GM21529 (cell line): ENCODE results near the gene KCNH1.
A peak's percentile ranks its signal among the peaks of the same experiment; 100 is the strongest.

Experiments
- ATAC-seq: cut with Tn5 transposase; IDR thresholded peaks from one replicate; pipeline ENCODE4 v1.9.1; 2021; ENCODE audit not compliant: unreplicated experiment

The KCNH1 gene

DNA sequence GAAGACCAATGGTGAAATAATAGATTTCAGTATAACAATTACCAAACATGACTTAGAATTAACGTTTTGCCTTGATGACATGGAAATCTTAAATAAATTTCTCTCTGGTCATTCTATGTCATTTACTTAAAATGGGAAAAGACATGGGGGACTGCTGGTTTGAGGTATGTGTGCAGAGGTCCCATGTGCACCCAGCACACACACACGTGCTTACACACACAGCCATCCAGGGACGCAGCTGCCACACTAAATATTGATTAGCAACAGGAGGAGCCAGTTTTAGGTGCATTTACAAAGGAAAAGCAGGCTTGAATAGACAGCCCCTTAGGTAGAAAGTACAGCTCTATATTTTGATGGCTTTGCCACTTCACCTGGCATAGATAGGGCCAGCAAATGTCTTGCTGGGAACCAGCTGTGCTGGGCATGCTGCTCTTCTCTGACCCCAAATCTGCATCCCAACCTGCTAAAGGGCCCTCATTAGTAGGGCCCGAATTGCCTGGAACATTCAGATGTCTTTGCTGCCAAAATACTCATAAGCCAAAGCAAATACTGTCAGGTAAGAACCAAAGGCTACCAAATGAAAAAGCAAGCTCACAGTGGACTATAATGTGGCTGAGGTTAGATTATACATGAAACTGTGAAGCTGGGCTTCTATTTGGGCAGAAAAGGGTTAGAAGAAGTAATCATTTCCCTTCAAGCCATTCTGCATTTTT lies 405.4 kb downstream of the KCNH1 start:
- ATAC-seq: no peak

GRCh38 chr1:210727709-210728108 lies 406.2 kb downstream of the KCNH1 start:
- ATAC-seq: no peak

DNA sequence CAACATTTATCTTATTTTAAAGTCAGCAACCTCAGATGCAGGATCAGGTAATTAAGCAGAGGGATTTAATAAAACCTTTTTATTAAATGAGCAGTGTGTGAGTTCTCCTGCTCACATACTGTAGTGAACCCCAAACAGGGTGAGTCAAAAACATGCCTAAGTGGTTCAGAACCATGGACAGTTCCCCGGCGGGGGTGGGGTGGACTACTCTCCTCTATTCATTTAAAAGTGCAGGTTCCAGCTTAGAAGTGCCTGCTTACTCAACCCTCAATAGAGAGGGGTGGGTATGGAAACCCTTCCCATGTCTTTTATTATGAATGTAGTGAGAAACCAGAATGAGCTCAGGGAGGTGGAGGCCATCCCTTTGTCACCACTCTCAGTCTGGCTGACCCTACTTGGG lies 407.3 kb downstream of the KCNH1 start:
- ATAC-seq: peak; percentile 48

DNA sequence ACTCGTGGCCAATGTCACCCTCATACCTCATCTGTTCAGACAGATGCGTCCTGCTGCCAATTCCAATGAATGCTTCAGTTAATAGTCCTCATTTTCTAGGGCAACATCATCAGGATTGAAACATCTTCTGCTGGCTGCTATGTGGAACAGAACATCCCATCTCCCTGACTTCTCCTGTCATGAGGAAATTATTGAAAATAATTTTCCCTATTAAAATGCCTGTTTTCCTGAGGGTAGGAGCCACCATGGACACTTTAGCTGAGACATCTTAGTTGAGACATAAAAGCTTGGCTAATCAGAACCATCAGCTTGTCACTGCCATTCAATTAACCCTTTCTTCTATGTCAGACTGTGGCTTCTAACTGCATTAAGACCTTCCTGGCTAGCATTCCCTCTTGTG lies 409.2 kb downstream of the KCNH1 start:
- ATAC-seq: no peak

- no peak for ATAC-seq
These were observed 410.3 kb downstream of the KCNH1 start for GRCh38 chr1:210723646-210724045.

DNA sequence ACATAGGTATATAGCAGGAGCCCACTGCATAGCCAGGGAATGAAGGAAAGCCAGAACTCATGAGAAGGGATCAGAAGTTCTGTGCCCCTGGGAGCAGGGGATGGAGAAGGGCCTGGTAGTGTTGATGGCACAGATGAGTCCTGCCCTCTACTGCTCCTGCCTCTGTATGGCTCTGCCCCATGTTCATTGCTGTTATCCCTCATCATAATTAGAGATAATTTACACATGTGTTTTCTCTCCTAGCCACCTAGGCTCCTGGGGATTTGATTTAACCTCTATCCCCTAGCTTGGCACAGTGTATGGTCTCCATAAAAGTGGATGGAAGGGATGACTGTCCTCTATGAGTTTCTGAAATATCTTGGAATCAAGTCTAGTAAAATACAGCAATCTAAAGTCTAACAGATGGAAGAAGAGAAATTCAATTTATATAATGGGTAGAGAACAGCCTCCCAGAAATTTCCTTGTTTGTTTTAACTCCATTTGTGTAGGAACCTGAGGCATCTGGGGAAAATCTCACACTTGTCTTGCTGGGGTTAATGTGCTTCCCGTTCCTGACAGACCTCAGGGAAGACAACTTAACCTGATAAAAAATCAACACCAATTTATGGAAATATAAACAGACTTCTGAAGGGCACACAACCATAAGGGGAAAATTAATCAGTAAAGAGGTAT lies 411.4 kb downstream of the KCNH1 start:
- no peak for ATAC-seq

- no peak for ATAC-seq
These were observed 418.9 kb downstream of the KCNH1 start for GRCh38 chr1:210715072-210715471.

- no peak for ATAC-seq
These were observed 421.9 kb downstream of the KCNH1 start for GRCh38 chr1:210711825-210712612.

GRCh38 chr1:210709701-210710100 lies 424.2 kb downstream of the KCNH1 start:
- no peak for ATAC-seq

DNA sequence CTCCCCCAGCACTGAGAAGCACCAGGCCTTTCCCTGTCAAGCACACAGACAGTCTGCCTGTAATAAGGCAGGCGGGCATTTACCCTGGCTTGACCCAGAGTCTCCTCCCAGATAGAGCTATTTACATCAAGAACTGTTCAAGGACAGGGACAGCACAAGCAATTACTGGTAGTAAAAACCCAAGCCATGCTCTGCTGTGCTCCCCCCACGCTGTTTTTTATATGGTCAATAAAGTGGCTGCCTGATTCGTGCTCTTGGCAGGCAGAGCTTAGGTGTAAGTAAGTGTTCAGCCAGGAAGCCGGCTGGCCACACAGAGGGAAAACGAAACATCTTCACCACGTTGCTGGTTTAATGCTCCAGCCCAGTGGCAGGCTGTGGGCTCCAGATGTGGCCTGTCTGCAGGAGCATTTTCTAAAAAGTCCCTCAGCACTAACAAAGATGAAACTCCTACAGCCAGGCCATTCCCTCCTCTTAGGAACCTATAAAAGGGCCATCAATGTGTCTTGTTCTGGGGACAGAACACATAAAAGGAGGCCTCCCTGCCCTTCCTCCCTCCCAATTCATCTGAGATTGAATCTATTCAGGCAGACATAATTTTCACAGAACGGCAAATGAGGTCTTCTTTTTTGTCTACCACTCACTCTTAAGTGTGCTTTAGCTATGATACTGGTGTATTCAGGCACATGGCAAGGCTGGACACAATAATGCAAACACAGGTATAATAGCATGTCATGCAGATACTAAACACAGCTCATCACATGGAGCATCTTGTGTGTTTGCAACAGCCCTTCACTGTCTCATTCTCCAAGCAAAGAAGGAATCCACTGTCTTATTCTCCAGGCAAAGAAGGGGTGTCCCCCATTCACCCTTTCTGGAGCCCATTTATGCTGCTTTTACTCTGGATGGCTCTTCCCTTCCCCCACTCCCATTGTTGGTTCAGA lies 426.4 kb downstream of the KCNH1 start:
- ATAC-seq: no peak

DNA sequence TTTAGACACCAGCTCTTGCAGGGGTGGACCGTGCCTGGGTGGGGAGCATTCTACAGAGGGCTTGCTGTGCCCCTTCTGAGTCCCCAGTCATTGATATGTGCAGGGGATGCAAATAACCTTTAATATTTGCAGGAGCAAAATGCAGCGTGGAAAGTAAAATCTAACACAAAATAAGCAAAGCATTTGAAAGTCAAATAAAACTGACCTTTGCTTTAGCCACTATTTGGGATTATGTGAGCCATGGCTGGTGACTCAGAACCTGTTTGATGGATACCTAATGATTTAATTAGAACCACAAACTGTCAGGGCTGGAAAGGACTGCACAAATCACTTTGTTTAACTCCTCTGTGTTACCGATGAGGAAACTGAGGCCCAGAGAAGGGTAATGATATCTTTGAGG lies 427.7 kb downstream of the KCNH1 start:
- ATAC-seq: no peak

GRCh38 chr1:210705086-210705485 lies 428.9 kb downstream of the KCNH1 start:
- no peak for ATAC-seq

DNA sequence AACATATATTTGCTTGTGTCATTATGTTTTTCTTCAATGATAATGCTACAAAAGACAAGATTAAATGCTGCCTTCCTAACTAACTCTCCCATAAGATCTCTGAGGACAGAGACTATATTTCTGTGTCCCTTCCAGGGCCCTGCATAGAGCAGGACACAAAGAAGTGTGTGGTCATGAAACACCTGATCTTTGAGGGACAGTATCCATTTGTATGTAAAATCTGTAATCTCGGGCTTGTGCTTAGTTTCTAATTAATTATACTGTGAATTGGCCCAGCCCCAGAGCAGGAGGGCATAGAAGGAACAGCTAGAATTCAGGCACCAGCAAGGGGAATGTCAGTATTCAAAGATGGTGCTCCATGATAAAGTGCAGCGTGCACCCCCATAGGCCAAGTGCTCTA lies 430.4 kb downstream of the KCNH1 start:
- no peak for ATAC-seq

- ATAC-seq: no peak
These were observed 431.4 kb downstream of the KCNH1 start for GRCh38 chr1:210702506-210702905.

DNA sequence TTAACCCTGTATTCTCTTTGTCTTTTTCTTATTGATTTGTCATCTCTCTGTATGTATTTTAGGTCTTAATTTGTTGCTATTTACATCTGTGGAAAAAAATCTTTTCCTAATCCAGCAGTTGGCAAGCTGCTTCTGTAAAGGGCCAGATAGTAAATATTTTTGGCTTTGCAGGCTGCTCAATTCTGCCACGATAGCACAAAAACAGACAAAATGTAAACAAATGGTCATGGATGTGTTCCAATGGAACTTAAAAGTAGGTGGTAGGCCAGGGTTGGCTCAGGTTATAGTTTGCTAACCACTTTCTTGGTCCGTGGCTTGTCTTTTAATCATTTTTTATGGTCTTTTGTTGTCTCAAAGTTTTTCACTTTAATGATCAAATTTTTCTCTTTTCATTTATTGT lies 433.4 kb downstream of the KCNH1 start:
- ATAC-seq: no peak

- no peak for ATAC-seq
These were observed 433.9 kb downstream of the KCNH1 start for GRCh38 chr1:210700083-210700482.

DNA sequence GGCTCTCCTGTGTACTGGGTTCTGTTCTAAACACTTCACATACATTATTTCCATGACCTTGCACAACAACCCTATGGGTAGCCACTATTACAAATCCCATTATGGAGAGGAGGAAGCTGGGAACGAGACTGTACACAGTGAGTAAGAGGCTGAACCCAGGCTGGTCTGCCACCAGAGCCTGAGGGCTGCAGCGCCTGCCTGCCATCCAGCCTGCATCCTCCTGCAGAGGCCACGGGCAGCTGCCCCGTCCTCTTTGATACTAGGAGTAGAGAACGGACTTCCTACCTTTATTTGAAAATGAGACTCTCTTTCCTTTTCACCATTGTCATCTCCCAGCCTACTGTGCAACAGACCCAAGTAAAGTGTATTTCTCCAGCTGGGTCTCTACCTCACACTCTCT lies 435.3 kb downstream of the KCNH1 start:
- ATAC-seq: no peak

DNA sequence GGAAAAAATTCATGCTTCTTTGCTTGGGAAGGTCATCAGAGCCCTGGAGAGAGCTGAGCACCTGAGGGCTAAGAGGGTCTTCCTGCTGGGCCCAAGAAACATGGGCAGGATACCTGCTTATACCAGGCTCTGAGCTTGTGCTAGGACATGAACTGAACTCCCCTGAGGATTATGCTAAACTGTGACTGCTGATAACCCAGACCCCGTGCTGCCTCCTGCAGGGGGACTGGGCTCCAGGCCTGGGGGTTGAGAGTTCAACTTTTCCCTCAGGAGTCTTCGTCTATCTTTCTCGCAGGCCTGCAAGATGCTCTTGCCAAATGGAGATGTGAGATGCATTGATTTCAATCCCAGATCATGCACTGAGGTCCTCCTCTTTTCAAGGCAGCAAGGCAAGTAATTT lies 436.8 kb downstream of the KCNH1 start:
- ATAC-seq: no peak

DNA sequence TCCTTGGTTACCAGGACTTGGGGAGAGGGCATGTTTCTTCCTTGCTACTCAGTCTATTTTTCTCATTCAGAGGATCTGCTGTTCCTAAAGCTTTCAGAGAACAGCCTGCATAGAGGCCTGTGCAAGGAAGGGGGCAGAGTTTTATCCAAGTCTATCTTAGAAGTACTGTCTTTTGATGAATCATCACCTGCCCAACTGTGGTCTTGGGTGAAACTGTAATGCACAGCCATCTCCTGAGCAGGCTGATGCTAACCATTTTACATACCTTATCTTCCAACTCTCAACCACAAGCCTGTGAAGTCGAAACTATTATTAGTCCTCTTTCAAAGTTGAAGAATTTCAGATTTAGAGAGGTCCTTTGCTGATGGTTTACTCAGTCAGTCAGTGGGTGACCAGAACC lies 437.2 kb downstream of the KCNH1 start:
- ATAC-seq: peak; percentile 93

- no peak for ATAC-seq
These were observed 438.9 kb downstream of the KCNH1 start for GRCh38 chr1:210695026-210695425.

GRCh38 chr1:210692796-210693195 lies 441.2 kb downstream of the KCNH1 start:
- ATAC-seq: peak; percentile 34
